Osteoblast (primary cell): Measurements from ENCODE around the gene USHBP1. TPM values are rescaled to one million over a fixed set of nuclear protein-coding genes. Genes with fewer than 3 reads are reported as not detected.

Source experiments
- DNase-seq: peaks from one replicate; pipeline ENCODE4 v3.0.0; 2011; ENCODE audit warnings: low spot score, mixed read lengths; ENCODE audit not compliant: insufficient read length; ENCODE audit errors: missing footprints
- H2AFZ ChIP-seq: 2 replicates; pipeline ENCODE4 v1.6.0; 2011; ENCODE audit warnings: mild to moderate bottlenecking, low read length
- H3K27ac ChIP-seq: 2 replicates; pipeline ENCODE4 v1.5.1; 2011; ENCODE audit warnings: mild to moderate bottlenecking, low read depth, low read length, moderate library complexity
- H3K27me3 ChIP-seq: 2 replicates; pipeline ENCODE4 v1.6.0; 2012; ENCODE audit warnings: mild to moderate bottlenecking, control low read depth, inconsistent platforms, low read length, moderate library complexity; ENCODE audit not compliant: insufficient read depth
- H3K36me3 ChIP-seq: 2 replicates; pipeline ENCODE4 v1.5.1; 2011; ENCODE audit warnings: mild to moderate bottlenecking, low read length, control low read depth, moderate library complexity; ENCODE audit not compliant: insufficient read depth
- H3K4me1 ChIP-seq: 2 replicates; pipeline ENCODE4 v1.5.1; 2011; ENCODE audit warnings: mild to moderate bottlenecking, low read length, control low read depth, moderate library complexity; ENCODE audit not compliant: insufficient read depth
- H3K4me2 ChIP-seq: 2 replicates; pipeline ENCODE4 v1.6.0; 2011; ENCODE audit warnings: mild to moderate bottlenecking, low read length; ENCODE audit not compliant: insufficient read depth
- H3K4me3 ChIP-seq: fragments of 200-600 bp; sonication (generic); 3 replicates; pipeline ENCODE4 v1.5.1; 2012; ENCODE audit warnings: mild to moderate bottlenecking, low read length, inconsistent platforms; ENCODE audit not compliant: insufficient read depth
- H3K79me2 ChIP-seq: 2 replicates; pipeline ENCODE4 v1.6.0; 2012; ENCODE audit warnings: mild to moderate bottlenecking, low read length, control low read depth, inconsistent platforms; ENCODE audit not compliant: insufficient read depth
- H3K9me3 ChIP-seq: 2 replicates; pipeline ENCODE4 v1.5.1; 2011; ENCODE audit warnings: low read depth, low read length, control low read depth
- H4K20me1 ChIP-seq: 2 replicates; pipeline ENCODE4 v1.6.0; 2012; ENCODE audit warnings: mild to moderate bottlenecking, low read length, control low read depth; ENCODE audit not compliant: insufficient read depth
- total RNA-seq: library from RNA; depleted of rRNA; stranded (reverse); fragments of >200 nt; gene quantifications from 2 replicates; pipeline ENCODE4 v1.2.3, GENCODE V29; 2012
- TF ChIP-seq, protein P1 (sequence below): IDR thresholded peaks from 2 replicates; pipeline ENCODE4 v1.5.1; 2011; ENCODE audit warnings: mild to moderate bottlenecking, low read depth, low read length, moderate library complexity; ENCODE audit errors: extremely low read depth

USHBP1 gene
- total RNA-seq, 1 donor, result not detected

DNA sequence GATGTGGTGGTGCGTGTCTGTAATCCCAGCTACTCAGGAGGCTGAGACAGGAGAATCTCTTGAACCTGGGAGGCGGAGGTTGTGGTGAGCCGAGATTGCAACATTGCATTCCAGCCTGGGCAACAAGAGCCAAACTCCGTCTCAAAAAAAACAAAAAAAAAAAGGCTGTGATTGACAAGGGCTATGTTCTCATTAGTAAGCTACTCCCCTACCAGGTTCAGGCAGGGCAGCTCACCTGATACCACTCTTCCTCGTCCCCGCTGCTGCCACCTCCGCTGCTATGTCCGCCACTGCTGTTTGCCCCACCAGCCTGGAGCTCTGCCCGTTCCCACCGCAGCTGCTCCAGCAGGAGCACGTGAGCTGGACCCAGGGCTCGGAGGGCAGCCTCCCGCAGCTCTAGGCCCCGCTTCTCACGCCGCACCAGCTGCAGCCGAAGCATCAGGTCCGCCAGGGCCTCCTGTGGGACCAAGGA is 9.4 kb downstream of the USHBP1 start:
- H3K4me1 ChIP-seq, result no peaks in the 10 kb centered on the region
- H3K27me3 ChIP-seq, result no peaks in the 10 kb centered on the region
- no peak for DNase-seq
- H2AFZ ChIP-seq, result no peak overlapping the region
- peaks cover 9% of the 10 kb centered on the region for H3K9me3 ChIP-seq
- H3K27ac ChIP-seq, result no peak overlapping the region
- H4K20me1 ChIP-seq, result no peaks in the 10 kb centered on the region
- no peak overlapping the region for H3K4me3 ChIP-seq
- H3K79me2 ChIP-seq, result no peaks in the 10 kb centered on the region
- TF ChIP-seq, protein P1, sequence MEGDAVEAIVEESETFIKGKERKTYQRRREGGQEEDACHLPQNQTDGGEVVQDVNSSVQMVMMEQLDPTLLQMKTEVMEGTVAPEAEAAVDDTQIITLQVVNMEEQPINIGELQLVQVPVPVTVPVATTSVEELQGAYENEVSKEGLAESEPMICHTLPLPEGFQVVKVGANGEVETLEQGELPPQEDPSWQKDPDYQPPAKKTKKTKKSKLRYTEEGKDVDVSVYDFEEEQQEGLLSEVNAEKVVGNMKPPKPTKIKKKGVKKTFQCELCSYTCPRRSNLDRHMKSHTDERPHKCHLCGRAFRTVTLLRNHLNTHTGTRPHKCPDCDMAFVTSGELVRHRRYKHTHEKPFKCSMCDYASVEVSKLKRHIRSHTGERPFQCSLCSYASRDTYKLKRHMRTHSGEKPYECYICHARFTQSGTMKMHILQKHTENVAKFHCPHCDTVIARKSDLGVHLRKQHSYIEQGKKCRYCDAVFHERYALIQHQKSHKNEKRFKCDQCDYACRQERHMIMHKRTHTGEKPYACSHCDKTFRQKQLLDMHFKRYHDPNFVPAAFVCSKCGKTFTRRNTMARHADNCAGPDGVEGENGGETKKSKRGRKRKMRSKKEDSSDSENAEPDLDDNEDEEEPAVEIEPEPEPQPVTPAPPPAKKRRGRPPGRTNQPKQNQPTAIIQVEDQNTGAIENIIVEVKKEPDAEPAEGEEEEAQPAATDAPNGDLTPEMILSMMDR, result no peak
- no peak overlapping the region for H3K4me2 ChIP-seq
- no peaks in the 10 kb centered on the region for H3K36me3 ChIP-seq

DNA sequence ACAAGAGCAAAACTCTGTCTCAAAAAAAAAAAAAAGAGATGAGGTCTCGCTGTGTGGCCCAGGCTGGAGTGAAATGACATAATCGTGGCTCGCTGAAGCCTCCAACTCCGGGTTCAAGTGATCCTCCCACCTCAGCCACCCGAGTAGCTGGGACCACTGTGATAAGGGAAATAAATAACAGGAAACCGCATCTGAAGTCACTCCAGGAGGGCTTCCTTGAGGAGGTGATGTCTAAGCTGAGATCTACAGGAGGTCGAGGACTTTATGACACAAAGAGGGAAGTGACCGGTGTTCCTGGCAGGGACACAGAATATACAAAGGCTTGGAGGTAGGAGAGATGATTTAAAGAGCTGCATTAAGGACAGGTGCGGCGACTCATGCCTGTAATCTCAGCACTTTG is 9.9 kb downstream of the USHBP1 start:
- Histone ChIP-seq H3K27ac (no peak overlapping the region), H3K4me2 (no peak overlapping the region), H3K9me3 (peaks cover 6% of the 10 kb centered on the region), H3K36me3 (no peaks in the 10 kb centered on the region), H3K27me3 (no peaks in the 10 kb centered on the region), H2AFZ (no peak overlapping the region), H3K79me2 (no peaks in the 10 kb centered on the region), H3K4me3 (no peak overlapping the region), H3K4me1 (no peaks in the 10 kb centered on the region), H4K20me1 (no peaks in the 10 kb centered on the region)
- TF ChIP-seq, protein P1, result no peak
- DNase-seq, result no peak

DNA sequence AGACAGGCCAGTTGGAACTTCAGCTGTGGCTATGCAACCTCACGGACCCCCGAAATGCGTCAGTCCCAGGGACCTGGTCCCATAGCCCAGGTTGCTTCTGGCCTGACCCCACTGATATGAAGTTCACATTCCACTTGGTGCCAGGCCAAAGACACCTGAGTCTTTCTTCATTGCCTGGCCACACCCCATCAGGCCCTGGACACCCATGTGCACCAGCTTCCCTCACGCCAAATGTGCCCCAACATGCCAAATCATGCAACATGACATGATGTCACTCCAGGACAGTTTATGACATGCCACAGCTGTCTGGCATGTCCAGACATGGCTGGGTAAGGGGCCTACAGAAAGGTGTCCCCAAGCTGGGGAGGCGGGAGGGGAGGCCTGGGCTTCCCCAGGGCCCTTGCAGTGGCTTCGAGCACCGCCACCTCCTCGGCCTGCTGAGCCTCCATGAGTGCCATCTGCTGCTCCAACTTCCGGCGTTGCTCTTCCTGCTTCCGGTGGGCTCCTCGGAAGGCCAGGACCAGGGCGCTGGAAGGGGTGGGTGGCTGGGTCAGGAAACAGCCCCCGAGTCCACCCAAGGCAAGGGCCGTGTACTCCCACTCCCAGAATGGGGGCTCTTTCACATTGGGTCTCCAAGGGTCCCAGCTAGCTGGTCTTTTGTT is 14.5 kb downstream of the USHBP1 start:
- Histone ChIP-seq H3K4me2 (no peak overlapping the region), H3K79me2 (peaks cover 2% of the 10 kb centered on the region), H3K27me3 (no peaks in the 10 kb centered on the region), H3K27ac (no peak overlapping the region), H3K36me3 (no peaks in the 10 kb centered on the region), H3K4me1 (peaks cover 21% of the 10 kb centered on the region), H3K4me3 (no peak overlapping the region), H3K9me3 (no peaks in the 10 kb centered on the region), H4K20me1 (no peaks in the 10 kb centered on the region), H2AFZ (no peak overlapping the region)
- DNase-seq, result peak; percentile 75
- TF ChIP-seq, protein P1, result no peak

DNA sequence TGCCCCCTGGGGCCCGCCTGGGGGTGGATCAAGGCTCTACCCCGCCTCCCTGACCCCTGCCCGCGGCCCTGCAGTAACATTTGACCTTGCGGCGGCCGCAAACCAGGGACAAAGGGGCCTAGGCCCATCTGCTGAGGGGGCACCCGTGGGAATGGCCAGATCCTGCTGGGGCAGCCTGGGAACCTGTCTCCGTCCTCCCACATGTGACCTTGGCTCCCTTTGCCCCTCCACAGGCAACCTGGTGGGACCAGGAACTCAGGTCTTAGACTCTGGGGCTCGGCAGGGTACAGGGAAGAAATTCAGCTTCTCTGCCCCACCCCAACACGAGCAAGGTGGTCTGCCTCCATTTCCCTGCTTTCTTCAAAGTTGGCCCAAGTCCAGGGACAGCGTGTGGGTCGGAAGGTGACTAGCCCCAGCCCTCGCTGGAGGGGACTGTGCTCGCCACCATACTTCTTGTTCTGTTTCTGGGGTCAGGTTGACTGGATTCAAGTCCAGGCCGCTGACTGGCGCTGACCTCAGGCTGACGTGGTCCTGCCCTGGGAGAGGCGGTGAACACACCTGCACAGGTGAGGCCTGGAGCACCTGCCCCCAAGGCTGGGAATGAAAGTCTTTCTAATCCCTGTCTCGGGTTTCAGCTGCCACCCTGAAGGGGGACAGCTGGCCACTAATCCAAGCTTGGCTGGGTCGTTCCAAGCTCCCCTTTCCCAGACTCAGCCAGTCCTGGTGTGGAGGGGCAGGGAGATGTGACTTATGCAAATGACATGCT is 16.4 kb downstream of the USHBP1 start:
- H3K4me3 ChIP-seq, result no peak overlapping the region
- TF ChIP-seq, protein P1, result no peak
- peaks cover 21% of the 10 kb centered on the region for H3K79me2 ChIP-seq
- H3K36me3 ChIP-seq, result no peaks in the 10 kb centered on the region
- peaks cover 4% of the 10 kb centered on the region for H4K20me1 ChIP-seq
- no peak overlapping the region for H2AFZ ChIP-seq
- H3K27me3 ChIP-seq, result no peaks in the 10 kb centered on the region
- no peak overlapping the region for H3K27ac ChIP-seq
- no peaks in the 10 kb centered on the region for H3K9me3 ChIP-seq
- H3K4me1 ChIP-seq, result peaks cover 32% of the 10 kb centered on the region
- H3K4me2 ChIP-seq, result no peak overlapping the region
- peak; percentile 87 for DNase-seq
